WTC11 (cell line): ENCODE measurements around the gene KCNMA1. TPM values are rescaled to one million over a fixed set of nuclear protein-coding genes. Genes with fewer than 3 reads are reported as not detected.

ENCODE experiments used
- ATAC-seq: fragments of 200-7000 bp; cut with Tn5 transposase; 2 replicates; pipeline ENCODE4 v1.10.0; 2021; ENCODE audit warnings: mild to moderate bottlenecking, moderate library complexity
- CTCF ChIA-PET: fragments of 300-600 bp; sonication (Branson Sonifier 250); formaldehyde crosslinking; loops from one replicate; lab custom pipeline; 2021; ENCODE audit warnings: antibody characterized with exemption; lab: Charles Lee
- POLR2A ChIA-PET: fragments of 350-600 bp; sonication (Branson Sonifier 250); formaldehyde crosslinking; loops from one replicate; lab custom pipeline; 2021; ENCODE audit warnings: antibody characterized with exemption; lab: Charles Lee
- DNase-seq: peaks from one replicate; pipeline ENCODE4 v3.0.0; 2021; ENCODE audit warnings: low spot score
- H3K27ac Mint-ChIP-seq: 2 replicates; pipeline ENCODE4 v1.8.0; 2021; ENCODE audit warnings: mixed read lengths
- H3K27me3 Mint-ChIP-seq: 2 replicates; pipeline ENCODE4 v1.8.0; 2021; ENCODE audit warnings: low read depth, mild to moderate bottlenecking, moderate library complexity, mixed read lengths
- H3K36me3 Mint-ChIP-seq: 2 replicates; pipeline ENCODE4 v1.8.0; 2021; ENCODE audit warnings: mixed read lengths
- H3K4me1 Mint-ChIP-seq: 2 replicates; pipeline ENCODE4 v1.8.0; 2022; ENCODE audit warnings: mixed read lengths
- H3K4me3 Mint-ChIP-seq: 2 replicates; pipeline ENCODE4 v1.8.0; 2021; ENCODE audit warnings: mild to moderate bottlenecking, moderate library complexity, mixed read lengths
- H3K9me3 Mint-ChIP-seq: 2 replicates; pipeline ENCODE4 v1.8.0; 2021; ENCODE audit warnings: mixed read lengths
- AR ChIP-seq: fragments of 250-450 bp; sonication (Bioruptor Pico); IDR thresholded peaks from 2 replicates; pipeline ENCODE4 v1.9.0; 2021; ENCODE audit warnings: mild to moderate bottlenecking
- ATF3 ChIP-seq: sonication (generic); formaldehyde crosslinking; conservative IDR thresholded peaks from 2 replicates; pipeline ENCODE4 v1.8.1; 2022; ENCODE audit warnings: mild to moderate bottlenecking, missing genetic modification reagents
- E2F1 ChIP-seq: sonication (generic); formaldehyde crosslinking; IDR thresholded peaks from 2 replicates; pipeline ENCODE4 v1.8.0; 2022; ENCODE audit warnings: mild to moderate bottlenecking, missing genetic modification reagents
- E2F5 ChIP-seq: sonication (generic); formaldehyde crosslinking; IDR thresholded peaks from 2 replicates; pipeline ENCODE4 v1.8.1; 2022; ENCODE audit warnings: mild to moderate bottlenecking, moderate library complexity, missing genetic modification reagents
- ERG ChIP-seq: fragments of 250-450 bp; sonication (Bioruptor Pico); IDR thresholded peaks from 2 replicates; pipeline ENCODE4 v1.8.0; 2021; ENCODE audit warnings: mild to moderate bottlenecking
- FOXK1 ChIP-seq: sonication (generic); formaldehyde crosslinking; IDR thresholded peaks from 2 replicates; pipeline ENCODE4 v1.8.0; 2022; ENCODE audit warnings: mild to moderate bottlenecking, moderate library complexity, missing genetic modification reagents
- GABPB1 ChIP-seq: sonication (generic); formaldehyde crosslinking; IDR thresholded peaks from 2 replicates; pipeline ENCODE4 v1.8.1; 2023; ENCODE audit warnings: mild to moderate bottlenecking, missing genetic modification reagents
- GRHL2 ChIP-seq: fragments of 250-450 bp; sonication (Bioruptor Pico); IDR thresholded peaks from 2 replicates; pipeline ENCODE4 v1.8.0; 2022; ENCODE audit warnings: mild to moderate bottlenecking, moderate library complexity; ENCODE audit not compliant: insufficient replicate concordance, severe bottlenecking
- JAZF1 ChIP-seq: fragments of 250-450 bp; sonication (Bioruptor Pico); IDR thresholded peaks from 2 replicates; pipeline ENCODE4 v1.9.0; 2021; ENCODE audit warnings: moderate library complexity, mild to moderate bottlenecking, inconsistent platforms
- MXD4 ChIP-seq: fragments of 250-450 bp; sonication (Bioruptor Pico); IDR thresholded peaks from 2 replicates; pipeline ENCODE4 v1.8.0; 2021; ENCODE audit warnings: mild to moderate bottlenecking, moderate library complexity, borderline replicate concordance
- NR2C2 ChIP-seq: sonication (generic); formaldehyde crosslinking; IDR thresholded peaks from 2 replicates; pipeline ENCODE4 v1.8.0; 2022; ENCODE audit warnings: mild to moderate bottlenecking, missing genetic modification reagents
- PREB ChIP-seq: sonication (generic); formaldehyde crosslinking; IDR thresholded peaks from 2 replicates; pipeline ENCODE4 v1.8.1; 2022; ENCODE audit warnings: mild to moderate bottlenecking, missing genetic modification reagents, moderate library complexity, borderline replicate concordance
- RELA ChIP-seq: sonication (generic); formaldehyde crosslinking; IDR thresholded peaks from 2 replicates; pipeline ENCODE4 v1.8.1; 2022; ENCODE audit warnings: missing genetic modification reagents, mild to moderate bottlenecking, borderline replicate concordance
- SMAD4 ChIP-seq: sonication (generic); formaldehyde crosslinking; IDR thresholded peaks from 2 replicates; pipeline ENCODE4 v1.8.0; 2022; ENCODE audit warnings: mild to moderate bottlenecking, missing genetic modification reagents
- TEAD4 ChIP-seq: sonication (generic); formaldehyde crosslinking; IDR thresholded peaks from 2 replicates; pipeline ENCODE4 v1.8.0; 2022; ENCODE audit warnings: mild to moderate bottlenecking, missing genetic modification reagents
- ZBTB43 ChIP-seq: sonication (generic); formaldehyde crosslinking; IDR thresholded peaks from 2 replicates; pipeline ENCODE4 v1.8.1; 2023; ENCODE audit warnings: mild to moderate bottlenecking, missing genetic modification reagents
- ZNF121 ChIP-seq: sonication (generic); formaldehyde crosslinking; IDR thresholded peaks from 2 replicates; pipeline ENCODE4 v1.8.0; 2023; ENCODE audit warnings: missing genetic modification reagents
- ZNF317 ChIP-seq: sonication (generic); formaldehyde crosslinking; IDR thresholded peaks from 2 replicates; pipeline ENCODE4 v1.8.1; 2023; ENCODE audit warnings: low read depth, mild to moderate bottlenecking, moderate library complexity, missing genetic modification reagents, borderline replicate concordance
- total RNA-seq: library from RNA; stranded (reverse); gene quantifications from 3 replicates; pipeline ENCODE4 v1.2.3, GENCODE V29; 2021

Gene KCNMA1
- total RNA-seq, 1 experiment from 2014 or later = 7.3 TPM

GRCh38 chr10:77673515-77674140, 36.0 kb upstream of the KCNMA1 start:
- DNase-seq = no peak
- POLR2A ChIA-PET = no interaction called here

More at GRCh38 chr10:77673515-77674140, 36.0 kb upstream of the KCNMA1 start:
- CTCF ChIA-PET = no interaction called here
- no peak overlapping the region for H3K27ac Mint-ChIP-seq
- peaks cover 16% of the 10 kb centered on the region for H3K4me1 Mint-ChIP-seq
- H3K4me3 Mint-ChIP-seq = no peak overlapping the region
- H3K27me3 Mint-ChIP-seq = peaks cover 6% of the 10 kb centered on the region
- H3K9me3 Mint-ChIP-seq = peaks cover 6% of the 10 kb centered on the region
- no peaks in the 10 kb centered on the region for H3K36me3 Mint-ChIP-seq
- no peak for TF ChIP-seq PREB (CRISPR knock-in tag)
- no peak for TF ChIP-seq ERG (CRISPR knock-in tag)
- no peak for TF ChIP-seq ZBTB43 (CRISPR knock-in tag)
- no peak for TF ChIP-seq AR (CRISPR knock-in tag)
- no peak for TF ChIP-seq E2F1 (CRISPR knock-in tag)
- no peak for TF ChIP-seq MXD4 (CRISPR knock-in tag)
- no peak for TF ChIP-seq ATF3
- TF ChIP-seq GRHL2 (CRISPR knock-in tag) = no peak
- TF ChIP-seq ZNF317 = no peak
- TF ChIP-seq RELA (CRISPR knock-in tag) = no peak
- TF ChIP-seq FOXK1 (CRISPR knock-in tag) = no peak
- TF ChIP-seq GABPB1 (CRISPR knock-in tag) = no peak
- TF ChIP-seq SMAD4 (CRISPR knock-in tag) = no peak
- no peak for TF ChIP-seq NR2C2 (CRISPR knock-in tag)
- TF ChIP-seq TEAD4 (CRISPR knock-in tag) = no peak
- no peak for TF ChIP-seq JAZF1
- TF ChIP-seq E2F5 = no peak
- TF ChIP-seq ZNF121 (CRISPR knock-in tag) = no peak
- ATAC-seq = no peak
